ENCODE data around the gene NUP160.

- TF ChIP-seq, protein P1, sequence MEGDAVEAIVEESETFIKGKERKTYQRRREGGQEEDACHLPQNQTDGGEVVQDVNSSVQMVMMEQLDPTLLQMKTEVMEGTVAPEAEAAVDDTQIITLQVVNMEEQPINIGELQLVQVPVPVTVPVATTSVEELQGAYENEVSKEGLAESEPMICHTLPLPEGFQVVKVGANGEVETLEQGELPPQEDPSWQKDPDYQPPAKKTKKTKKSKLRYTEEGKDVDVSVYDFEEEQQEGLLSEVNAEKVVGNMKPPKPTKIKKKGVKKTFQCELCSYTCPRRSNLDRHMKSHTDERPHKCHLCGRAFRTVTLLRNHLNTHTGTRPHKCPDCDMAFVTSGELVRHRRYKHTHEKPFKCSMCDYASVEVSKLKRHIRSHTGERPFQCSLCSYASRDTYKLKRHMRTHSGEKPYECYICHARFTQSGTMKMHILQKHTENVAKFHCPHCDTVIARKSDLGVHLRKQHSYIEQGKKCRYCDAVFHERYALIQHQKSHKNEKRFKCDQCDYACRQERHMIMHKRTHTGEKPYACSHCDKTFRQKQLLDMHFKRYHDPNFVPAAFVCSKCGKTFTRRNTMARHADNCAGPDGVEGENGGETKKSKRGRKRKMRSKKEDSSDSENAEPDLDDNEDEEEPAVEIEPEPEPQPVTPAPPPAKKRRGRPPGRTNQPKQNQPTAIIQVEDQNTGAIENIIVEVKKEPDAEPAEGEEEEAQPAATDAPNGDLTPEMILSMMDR (IDR thresholded peaks at IDR 0.05; ENCODE audit: insufficient read depth, low read length): no peak
- TF ChIP-seq REST (IDR thresholded peaks at IDR 0.05; ENCODE audit: insufficient replicate concordance, low read depth) (peak; percentile 27), POLR2AphosphoS5 (IDR thresholded peaks at IDR 0.05; ENCODE audit: low read depth) (0 out of 2 replicates have a peak, but pooled peaks have one; percentile 11), GABPA (IDR thresholded peaks at IDR 0.05; ENCODE audit: low read depth) (no peak), SPI1 (IDR thresholded peaks at IDR 0.05; ENCODE audit: borderline replicate concordance, low read depth) (no peak)
These were observed 81.5 kb downstream of the NUP160 start for GRCh38 chr11:47766509-47767227.

All from HL-60 (cell line).